Endothelial cell of umbilical vein (primary cell): ENCODE data around the gene MTMR3. TPM values are rescaled to one million over a fixed set of nuclear protein-coding genes. Genes with fewer than 3 reads are reported as not detected.

Experiments
- BruUV-seq: library from RNA; stranded (reverse); fragments of 400-500 nt; replicated peaks from 2 replicates; lab custom pipeline; 2021; lab: Mats Ljungman, UMichigan
- CTCF ChIA-PET: fragments of 300-600, 350-600 bp; sonication (Branson Sonifier 250); formaldehyde crosslinking; loops from one replicate; lab custom pipeline; 2021; ENCODE audit warnings: antibody characterized with exemption, inconsistent platforms; lab: Charles Lee
- POLR2A ChIA-PET: fragments of 300-600, 350-600 bp; sonication (Branson Sonifier 250); formaldehyde crosslinking; loops from one replicate; lab custom pipeline; 2021; ENCODE audit warnings: antibody characterized with exemption, inconsistent platforms; lab: Charles Lee
- DNase-seq: peaks from one replicate; pipeline ENCODE4 v3.0.0-alpha.2; 2011; ENCODE audit warnings: low read depth, low spot score
- FAIRE-seq: peaks from 2 replicates; lab custom pipeline; 2011; peaks lifted over from hg19 to GRCh38; lab: Jason Lieb, UNC
- H2AFZ ChIP-seq: 2 replicates; pipeline ENCODE4 v1.6.0; 2012; ENCODE audit warnings: low read depth, low read length, control low read depth, inconsistent platforms
- H3K27ac ChIP-seq: 2 replicates; pipeline ENCODE4 v1.5.1; 2011; ENCODE audit warnings: low read depth, mild to moderate bottlenecking, control low read depth, low read length, moderate library complexity; ENCODE audit not compliant: insufficient read depth
- H3K27me3 ChIP-seq, 2 experiments: 2 replicates each; pipeline versions ENCODE4 v1.6.0 to v1.6.1; 2011; ENCODE audit warnings: low read length in 2 of 2, mixed read lengths in 1 of 2; ENCODE audit not compliant: control insufficient read depth in 2 of 2, insufficient read depth in 2 of 2
- H3K36me3 ChIP-seq, 2 experiments: 2 replicates in 1 of 2; 3 replicates in 1 of 2; pipeline ENCODE4 v1.5.1; 2011; ENCODE audit warnings: low read length in 2 of 2, mild to moderate bottlenecking in 1 of 2, moderate library complexity in 1 of 2; ENCODE audit not compliant: control insufficient read depth in 2 of 2, insufficient read depth in 2 of 2; ENCODE audit errors: extremely low read depth in 1 of 2
- H3K4me1 ChIP-seq: 3 replicates; pipeline ENCODE4 v1.5.1; 2011; ENCODE audit warnings: mild to moderate bottlenecking, low read length; ENCODE audit not compliant: control insufficient read depth, insufficient read depth; ENCODE audit errors: extremely low read depth
- H3K4me2 ChIP-seq: 2 replicates; pipeline ENCODE4 v1.6.1; 2011; ENCODE audit warnings: low read length, control low read depth, mixed read lengths; ENCODE audit not compliant: insufficient read depth
- H3K4me3 ChIP-seq, 3 experiments: fragments of 200-600 bp in 1 of 3; sonication (generic), shearing (Covaris generic) in 1 of 3; replicated peaks in 1 of 3; 2 replicates each; pipeline ENCODE4 v1.5.1; 2011 to 2016; ENCODE audit warnings: control low read depth in 3 of 3, low read length in 3 of 3, mild to moderate bottlenecking in 2 of 3, inconsistent platforms in 1 of 3, low read depth in 1 of 3, moderate library complexity in 1 of 3; ENCODE audit not compliant: insufficient read depth in 1 of 3
- H3K79me2 ChIP-seq: 2 replicates; pipeline ENCODE4 v1.6.0; 2012; ENCODE audit warnings: low read length, inconsistent platforms; ENCODE audit not compliant: control insufficient read depth, insufficient read depth
- H3K9ac ChIP-seq: replicated peaks from 2 replicates; pipeline ENCODE3; 2011; ENCODE audit warnings: low read length, control low read depth; ENCODE audit not compliant: insufficient read depth; ENCODE audit errors: extremely low read depth
- H3K9me1 ChIP-seq: replicated peaks from 3 replicates; pipeline ENCODE4 v1.6.0; 2011; ENCODE audit warnings: mild to moderate bottlenecking, low read length; ENCODE audit not compliant: control insufficient read depth, insufficient read depth; ENCODE audit errors: extremely low read depth
- H3K9me3 ChIP-seq: replicated peaks from 2 replicates; pipeline ENCODE4 v1.5.1; 2012; ENCODE audit warnings: low read length, inconsistent platforms; ENCODE audit not compliant: control insufficient read depth, insufficient read depth
- H4K20me1 ChIP-seq: replicated peaks from 2 replicates; pipeline ENCODE3; 2011; ENCODE audit warnings: mild to moderate bottlenecking, low read length; ENCODE audit not compliant: control insufficient read depth, insufficient read depth; ENCODE audit errors: extremely low read depth
- CTCF ChIP-seq, 2 donors: IDR thresholded peaks; 1 replicate in 1 of 2; 2 replicates in 1 of 2; pipeline ENCODE4 v1.5.1; 2011; ENCODE audit warnings: low read length in 2 of 2, mild to moderate bottlenecking in 2 of 2, moderate library complexity in 2 of 2, control low read depth in 1 of 2, inconsistent platforms in 1 of 2, low read depth in 1 of 2; ENCODE audit not compliant: insufficient read depth in 1 of 2; ENCODE audit errors: extremely low read depth in 1 of 2
- EZH2 ChIP-seq: IDR thresholded peaks from 2 replicates; pipeline ENCODE4 v1.6.1; 2012; ENCODE audit warnings: borderline replicate concordance, low read depth, mild to moderate bottlenecking, moderate library complexity, low read length, inconsistent platforms; ENCODE audit not compliant: severe bottlenecking
- FOS ChIP-seq: IDR thresholded peaks from 2 replicates; pipeline ENCODE4 v1.6.1; 2011; ENCODE audit warnings: mild to moderate bottlenecking, low read length, moderate library complexity, borderline replicate concordance; ENCODE audit not compliant: insufficient read depth
- GATA2 ChIP-seq: IDR thresholded peaks from 2 replicates; pipeline ENCODE4 v1.7.0; 2011; ENCODE audit warnings: low read depth, mild to moderate bottlenecking, moderate library complexity, mixed read lengths, low read length; ENCODE audit not compliant: insufficient read length, insufficient read depth
- JUN ChIP-seq: IDR thresholded peaks from 2 replicates; pipeline ENCODE4 v1.6.1; 2011; ENCODE audit warnings: borderline replicate concordance, low read depth; ENCODE audit not compliant: insufficient read length, insufficient read depth
- MAX ChIP-seq: IDR thresholded peaks from 2 replicates; pipeline ENCODE4 v1.6.1; 2011; ENCODE audit not compliant: insufficient read depth, insufficient read length
- MYC ChIP-seq: IDR thresholded peaks from one replicate; pipeline ENCODE4 v1.6.1; 2011; ENCODE audit warnings: mild to moderate bottlenecking, low read depth, low read length
- POLR2A ChIP-seq: IDR thresholded peaks from 2 replicates; pipeline ENCODE4 v1.6.1; 2012; ENCODE audit warnings: low read depth, mild to moderate bottlenecking, control low read depth, low read length
- POLR2AphosphoS5 ChIP-seq: IDR thresholded peaks from 2 replicates; pipeline ENCODE4 v1.6.1; 2012; ENCODE audit warnings: low read depth, mild to moderate bottlenecking, control low read depth, low read length, moderate library complexity; ENCODE audit not compliant: insufficient read depth
- dilution Hi-C: fragments of 300-500 bp; cut with MboI; formaldehyde crosslinking; loops from one replicate; pipeline ENCODE4 v1.15.0; 2019; ENCODE audit warnings: low sequenced_read_pairs; ENCODE audit not compliant: extremely low pct_ligation_motif_present
- intact Hi-C: fragments of 100-400 bp; cut with micrococcal nuclease; formaldehyde crosslinking; loops from one replicate; pipeline ENCODE4 v1.10.0; 2022
- polyA plus RNA-seq, 4 experiments: library from polyadenylated mRNA; depleted of rRNA in 3 of 4; stranded (reverse) in 3 of 4; unstranded in 1 of 4; fragments of >200 nt; gene quantifications; 2 replicates each; pipeline versions ENCODE4 v1.2.1 to v1.2.3, GENCODE V29; 2011 to 2012; ENCODE audit warnings: missing spikeins in 1 of 4
- total RNA-seq: library from RNA; stranded (reverse); gene quantifications from 2 replicates; pipeline ENCODE4 v1.2.3, GENCODE V29; 2021

MTMR3 gene
- total and polyA plus RNA-seq, 2 donors (not counting 3 experiments of a cell fraction or from before 2014, with no cell fraction given) = 30.1 to 36.5 TPM

GRCh38 chr22:29883775-29884097 is 762 bp downstream of the MTMR3 start:
- Histone ChIP-seq H3K4me2 (peak overlapping the region; percentile 82), H3K27me3 (no peaks in the 10 kb centered on the region), H4K20me1 (peaks cover 4% of the 10 kb centered on the region), H3K79me2 (peaks cover 44% of the 10 kb centered on the region), H3K36me3 (no peaks in the 10 kb centered on the region), H2AFZ (peak overlapping the region; percentile 92), H3K9me1 (no peaks in the 10 kb centered on the region), H3K4me3 (peak overlapping the region; percentile 42 to 81 (median 59)), H3K9ac (peak overlapping the region; percentile 74), H3K27ac (peak overlapping the region; percentile 58), H3K4me1 (peaks cover 4% of the 10 kb centered on the region), H3K9me3 (no peaks in the 10 kb centered on the region)
- no TSS peak for BruUV-seq
- no peak for DNase-seq
- POLR2A ChIA-PET = interaction anchor here (0.7 to 1.4 kb wide), 2 partner anchors 24 to 122 kb away, joined by 3 to 6 read pairs; no protein-coding TSS in a partner anchor
- dilution Hi-C loops (no loop called here), intact Hi-C loops (loop anchor here (1.0 to 10.0 kb wide), 4 partner anchors 45 to 201 kb away; partner anchors contain the start of genes ASCC2, HORMAD2, UQCR10 and ZMAT5)
- FAIRE-seq = peak; percentile 54
- CTCF ChIA-PET = interaction anchor here (0.6 to 3.6 kb wide), 14 partner anchors 24 to 248 kb away, joined by 3 to 41 read pairs (median 3); no protein-coding TSS in a partner anchor
- TF ChIP-seq MYC (no peak), MAX (no peak), EZH2 (no peak), GATA2 (no peak), FOS (no peak), JUN (no peak)

DNA sequence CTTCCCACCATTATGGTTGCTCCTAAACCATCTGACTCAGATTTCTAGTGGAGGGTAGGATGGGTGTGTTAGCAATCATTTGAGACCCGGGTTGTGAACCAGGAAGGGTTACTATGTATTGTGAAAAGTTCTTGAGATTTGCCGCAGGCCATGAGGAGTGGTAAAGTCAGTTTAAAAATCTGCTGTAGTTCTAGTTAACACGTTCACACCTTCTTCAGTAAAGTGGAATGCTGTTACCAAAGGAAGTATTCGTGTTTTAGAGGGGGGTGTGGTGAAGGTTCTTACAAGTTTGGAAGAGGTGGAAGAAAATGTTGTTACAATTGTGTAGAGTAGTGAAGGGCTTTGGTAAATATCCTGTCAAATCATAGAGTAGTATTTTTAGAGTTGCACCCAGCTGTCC is 2.6 kb downstream of the MTMR3 start:
- intact Hi-C loops = loop anchor here (10.0 kb wide), 2 partner anchors 89 to 199 kb away; partner anchors contain the start of gene HORMAD2
- Histone ChIP-seq H3K9me3 (no peaks in the 10 kb centered on the region), H3K4me2 (no peak overlapping the region), H3K27ac (no peak overlapping the region), H3K9ac (no peak overlapping the region), H3K79me2 (peaks cover 55% of the 10 kb centered on the region), H3K9me1 (no peaks in the 10 kb centered on the region), H3K4me3 (no peak overlapping the region), H3K36me3 (no peaks in the 10 kb centered on the region), H4K20me1 (peaks cover 4% of the 10 kb centered on the region), H2AFZ (no peak overlapping the region), H3K4me1 (peaks cover 4% of the 10 kb centered on the region), H3K27me3 (no peaks in the 10 kb centered on the region)
- no peak for TF ChIP-seq JUN
- no peak for TF ChIP-seq POLR2A
- no peak for TF ChIP-seq EZH2
- TF ChIP-seq CTCF (IDR thresholded peaks at IDR 0.05; ENCODE audit: extremely low read depth in 1 of 2, insufficient read depth in 1 of 2, low read depth in 1 of 2, low read length in 2 of 2) = no peak
- TF ChIP-seq GATA2 = no peak
- no peak for TF ChIP-seq FOS
- TF ChIP-seq MAX = no peak
- TF ChIP-seq MYC = no peak
- no peak for TF ChIP-seq POLR2AphosphoS5
- DNase-seq (no peak), FAIRE-seq (no peak)
- no TSS peak for BruUV-seq
- ChIA-PET CTCF (no interaction called here), POLR2A (no interaction called here)
- dilution Hi-C loops = no loop called here
